Calu3 (cell line): ENCODE results near the gene ZBTB38. TPM values are rescaled to one million over a fixed set of nuclear protein-coding genes. Genes with fewer than 3 reads are reported as not detected.

Experiments
- BruUV-seq: library from RNA; stranded (reverse); fragments of 400-500 nt; replicated peaks from 2 replicates; lab custom pipeline; 2021; lab: Mats Ljungman, UMichigan
- CTCF ChIA-PET: fragments of 300-600 bp; sonication (Branson Sonifier 250); formaldehyde crosslinking; loops from one replicate; lab custom pipeline; 2022; ENCODE audit warnings: antibody characterized with exemption; lab: Charles Lee
- DNase-seq: peaks from one replicate; pipeline ENCODE4 v3.0.0; 2022
- H3K27ac Mint-ChIP-seq: one replicate; pipeline ENCODE4 v1.8.0; 2022; ENCODE audit warnings: mixed read lengths; ENCODE audit not compliant: unreplicated experiment
- H3K27me3 Mint-ChIP-seq: one replicate; pipeline ENCODE4 v1.8.0; 2022; ENCODE audit warnings: mixed read lengths; ENCODE audit not compliant: unreplicated experiment
- H3K36me3 Mint-ChIP-seq: one replicate; pipeline ENCODE4 v1.8.0; 2022; ENCODE audit warnings: mild to moderate bottlenecking, moderate library complexity, mixed read lengths; ENCODE audit not compliant: insufficient read depth, unreplicated experiment
- H3K4me1 Mint-ChIP-seq: one replicate; pipeline ENCODE4 v1.8.0; 2022; ENCODE audit warnings: mild to moderate bottlenecking, low read depth, mixed read lengths; ENCODE audit not compliant: unreplicated experiment
- H3K4me3 Mint-ChIP-seq: one replicate; pipeline ENCODE4 v1.8.0; 2022; ENCODE audit warnings: mild to moderate bottlenecking, low read depth, moderate library complexity, mixed read lengths; ENCODE audit not compliant: unreplicated experiment
- H3K9me3 Mint-ChIP-seq: one replicate; pipeline ENCODE4 v1.8.0; 2022; ENCODE audit warnings: low read depth, mixed read lengths; ENCODE audit not compliant: unreplicated experiment
- intact Hi-C: fragments of 100-400 bp; cut with micrococcal nuclease; formaldehyde crosslinking; loops from one replicate; pipeline ENCODE4 v1.10.0; 2022; ENCODE audit not compliant: unreplicated experiment
- total RNA-seq: library from RNA; stranded (reverse); gene quantifications from 2 replicates; pipeline ENCODE4 v1.2.3, GENCODE V29; 2022
- TF ChIP-seq, protein P1 (sequence below): fragments of 200-600 bp; IDR thresholded peaks from one replicate; pipeline ENCODE4 v1.8.0; 2022; ENCODE audit warnings: antibody characterized with exemption; ENCODE audit not compliant: unreplicated experiment

Gene ZBTB38
- total RNA-seq, 1 experiment from 2014 or later: 95.9 TPM

GRCh38 chr3:141378556-141378955 lies 10.3 kb downstream of the ZBTB38 start:
- Mint-ChIP-seq H3K36me3 (peaks cover 15% of the 10 kb centered on the region), H3K9me3 (no peaks in the 10 kb centered on the region), H3K4me3 (no peak overlapping the region), H3K27me3 (no peaks in the 10 kb centered on the region), H3K4me1 (no peaks in the 10 kb centered on the region), H3K27ac (no peak overlapping the region)
- BruUV-seq: no TSS peak
- CTCF ChIA-PET: interaction anchor here (1.4 kb wide), 1 partner anchor 10 kb away, joined by 3 read pairs; the partner anchor contains the start of gene ZBTB38
- intact Hi-C loops: no loop called here
- TF ChIP-seq, protein P1, sequence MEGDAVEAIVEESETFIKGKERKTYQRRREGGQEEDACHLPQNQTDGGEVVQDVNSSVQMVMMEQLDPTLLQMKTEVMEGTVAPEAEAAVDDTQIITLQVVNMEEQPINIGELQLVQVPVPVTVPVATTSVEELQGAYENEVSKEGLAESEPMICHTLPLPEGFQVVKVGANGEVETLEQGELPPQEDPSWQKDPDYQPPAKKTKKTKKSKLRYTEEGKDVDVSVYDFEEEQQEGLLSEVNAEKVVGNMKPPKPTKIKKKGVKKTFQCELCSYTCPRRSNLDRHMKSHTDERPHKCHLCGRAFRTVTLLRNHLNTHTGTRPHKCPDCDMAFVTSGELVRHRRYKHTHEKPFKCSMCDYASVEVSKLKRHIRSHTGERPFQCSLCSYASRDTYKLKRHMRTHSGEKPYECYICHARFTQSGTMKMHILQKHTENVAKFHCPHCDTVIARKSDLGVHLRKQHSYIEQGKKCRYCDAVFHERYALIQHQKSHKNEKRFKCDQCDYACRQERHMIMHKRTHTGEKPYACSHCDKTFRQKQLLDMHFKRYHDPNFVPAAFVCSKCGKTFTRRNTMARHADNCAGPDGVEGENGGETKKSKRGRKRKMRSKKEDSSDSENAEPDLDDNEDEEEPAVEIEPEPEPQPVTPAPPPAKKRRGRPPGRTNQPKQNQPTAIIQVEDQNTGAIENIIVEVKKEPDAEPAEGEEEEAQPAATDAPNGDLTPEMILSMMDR: no peak
- no peak for DNase-seq

DNA sequence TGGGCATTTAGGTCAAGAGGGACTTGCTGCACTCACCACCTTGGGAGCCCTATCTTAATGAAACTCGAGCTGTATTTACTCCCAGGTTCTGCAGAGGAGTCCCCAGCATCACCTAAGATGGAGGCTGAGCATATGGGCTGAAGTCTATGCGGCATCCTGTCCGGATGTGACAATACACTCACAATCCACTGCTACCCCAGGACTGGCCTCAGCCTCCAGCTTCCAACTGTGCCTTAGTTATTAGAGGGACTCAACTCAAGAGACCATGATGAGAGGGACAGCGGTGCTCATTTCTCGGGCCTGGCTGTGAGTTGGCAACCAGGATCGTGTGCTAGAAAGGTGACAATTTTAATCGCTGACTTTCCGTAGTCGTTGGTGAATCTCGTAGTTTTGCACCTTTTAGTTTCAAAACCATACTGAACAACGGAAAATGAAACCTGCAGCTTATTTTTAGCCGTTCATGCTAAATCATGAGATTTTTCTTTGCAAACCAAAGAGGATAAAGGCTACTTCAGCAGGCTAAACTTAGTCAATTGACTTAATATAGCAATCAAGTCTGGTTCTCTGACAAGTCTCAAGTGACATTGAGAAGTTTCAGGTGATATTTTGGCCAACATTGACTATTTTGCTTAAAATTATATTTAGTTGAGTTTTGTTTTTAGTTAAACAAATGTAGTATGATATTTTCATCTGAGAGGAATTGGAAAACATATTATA lies 11.1 kb downstream of the ZBTB38 start:
- intact Hi-C loops: no loop called here
- Mint-ChIP-seq H3K4me3 (no peak overlapping the region), H3K4me1 (no peaks in the 10 kb centered on the region), H3K27ac (no peak overlapping the region), H3K9me3 (no peaks in the 10 kb centered on the region), H3K27me3 (no peaks in the 10 kb centered on the region), H3K36me3 (peaks cover 16% of the 10 kb centered on the region)
- DNase-seq: no peak
- BruUV-seq: no TSS peak
- CTCF ChIA-PET: interaction anchor here (1.4 kb wide), 1 partner anchor 11 kb away, joined by 3 read pairs; the partner anchor contains the start of gene ZBTB38
- TF ChIP-seq, protein P1: no peak

GRCh38 chr3:141380279-141380678 lies 12.0 kb downstream of the ZBTB38 start:
- intact Hi-C loops: no loop called here
- CTCF ChIA-PET: no interaction called here
- no peaks in the 10 kb centered on the region for H3K9me3 Mint-ChIP-seq
- no peaks in the 10 kb centered on the region for H3K4me1 Mint-ChIP-seq
- peaks cover 20% of the 10 kb centered on the region for H3K36me3 Mint-ChIP-seq
- TF ChIP-seq, protein P1: no peak
- no peak overlapping the region for H3K4me3 Mint-ChIP-seq
- H3K27ac Mint-ChIP-seq: no peak overlapping the region
- H3K27me3 Mint-ChIP-seq: no peaks in the 10 kb centered on the region
- DNase-seq: no peak
- no TSS peak for BruUV-seq

DNA sequence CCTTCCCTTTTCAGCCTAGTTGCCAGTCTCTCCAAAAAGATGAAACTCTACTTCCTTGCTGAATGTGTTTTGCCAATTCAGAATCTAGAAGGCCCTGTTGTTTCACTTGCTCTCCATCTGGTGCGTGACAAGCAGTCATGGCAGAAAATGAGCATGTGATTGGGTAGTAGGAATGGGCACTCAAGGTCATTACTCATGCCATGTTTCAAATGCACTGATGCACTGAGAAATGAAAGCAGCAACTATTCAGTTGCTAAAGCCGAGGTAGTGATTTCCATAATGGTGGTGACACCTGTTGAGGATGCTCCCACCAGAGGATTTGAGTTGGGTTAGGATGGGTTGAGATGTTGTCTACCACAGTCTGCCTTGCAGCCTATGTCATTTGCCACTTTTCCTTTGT lies 12.7 kb downstream of the ZBTB38 start:
- Mint-ChIP-seq H3K9me3 (no peaks in the 10 kb centered on the region), H3K36me3 (peaks cover 19% of the 10 kb centered on the region), H3K4me1 (no peaks in the 10 kb centered on the region), H3K4me3 (no peak overlapping the region), H3K27me3 (no peaks in the 10 kb centered on the region), H3K27ac (no peak overlapping the region)
- no peak for DNase-seq
- intact Hi-C loops: no loop called here
- CTCF ChIA-PET: no interaction called here
- TF ChIP-seq, protein P1: no peak
- BruUV-seq: no TSS peak
